IPS DF 6.9 (cell line): ENCODE data around the gene SHISAL1.

ENCODE experiments used
- DNase-seq: peaks from one replicate; pipeline ENCODE4 v3.0.0-alpha.2; 2013; ENCODE audit warnings: low read depth, low spot score
- H3K27ac ChIP-seq: one replicate; pipeline ENCODE4 v1.5.1; 2013; ENCODE audit warnings: low read length, control low read depth
- H3K27me3 ChIP-seq: 2 replicates; pipeline ENCODE4 v1.6.1; 2013; ENCODE audit warnings: mild to moderate bottlenecking, low read length; ENCODE audit not compliant: control insufficient read depth, insufficient read depth
- H3K36me3 ChIP-seq: 2 replicates; pipeline ENCODE4 v1.6.1; 2013; ENCODE audit warnings: low read length; ENCODE audit not compliant: control insufficient read depth, insufficient read depth
- H3K4me1 ChIP-seq: 2 replicates; pipeline ENCODE4 v1.6.1; 2013; ENCODE audit warnings: low read length; ENCODE audit not compliant: control insufficient read depth, insufficient read depth
- H3K4me3 ChIP-seq: 2 replicates; pipeline ENCODE4 v1.5.1; 2013; ENCODE audit warnings: mild to moderate bottlenecking, low read length
- H3K9me3 ChIP-seq: 2 replicates; pipeline ENCODE4 v1.6.1; 2013; ENCODE audit warnings: low read length, inconsistent platforms; ENCODE audit not compliant: control insufficient read depth, insufficient read depth
- whole genome bisulfite sequencing: extraction: QIAGEN DNeasy Blood & Tissue Kit; methylation state at CpG from one replicate; pipeline ENCODE4 v1.1.7; 2013; ENCODE audit warnings: mixed read lengths, missing lambda C conversion rate; ENCODE audit not compliant: insufficient read length, insufficient coverage; 5-methylcytosine and 5-hydroxymethylcytosine counted together

The SHISAL1 gene

DNA sequence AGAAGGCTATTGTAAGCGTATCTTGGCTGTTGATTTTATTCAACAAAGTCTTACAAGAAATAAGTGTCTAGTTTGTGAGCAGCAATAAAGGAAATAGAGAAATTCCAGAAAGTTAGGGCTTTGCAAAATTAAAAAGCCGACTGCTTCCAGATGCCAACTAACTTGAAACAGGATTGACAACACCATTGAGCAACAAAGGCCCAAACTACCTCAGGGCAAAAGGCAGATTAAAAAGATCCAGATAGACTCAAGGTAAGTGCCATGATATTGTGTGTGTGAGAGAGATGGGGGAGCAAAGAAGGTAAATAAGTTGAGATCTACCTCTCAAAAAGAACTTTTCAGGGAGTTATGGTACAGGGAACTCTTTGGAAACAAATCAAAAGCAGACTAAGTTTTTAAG, 82.9 kb downstream of the SHISAL1 start:
- Histone ChIP-seq H3K4me3 (no peak overlapping the region), H3K36me3 (no peaks in the 10 kb centered on the region), H3K9me3 (no peaks in the 10 kb centered on the region), H3K27me3 (no peaks in the 10 kb centered on the region), H3K27ac (no peak overlapping the region), H3K4me1 (no peaks in the 10 kb centered on the region)
- no peak for DNase-seq
- WGBS, result no CpG with 5 or more reads among the region's 2 CpGs

DNA sequence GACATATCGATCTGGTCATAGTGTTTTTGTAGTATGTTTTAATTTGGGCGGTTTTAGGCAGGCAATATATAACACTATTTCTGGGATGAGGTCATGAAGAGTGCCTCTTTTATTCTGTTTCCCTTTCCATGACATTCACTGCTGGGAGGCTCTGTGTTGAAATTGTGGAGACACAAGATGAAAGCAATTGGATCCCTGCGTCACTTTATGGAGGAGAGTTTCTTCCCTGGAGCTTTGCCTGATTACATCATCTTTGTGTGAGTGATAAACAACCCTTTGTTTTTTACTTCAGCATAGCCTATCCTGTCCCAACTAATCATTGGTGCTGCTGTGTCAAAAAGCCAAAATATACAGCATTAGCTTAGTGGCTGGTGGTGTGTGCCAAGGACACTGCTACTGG, 83.4 kb downstream of the SHISAL1 start:
- WGBS, result no CpG with 5 or more reads among the region's 3 CpGs
- no peaks in the 10 kb centered on the region for H3K9me3 ChIP-seq
- H3K4me3 ChIP-seq, result no peak overlapping the region
- H3K4me1 ChIP-seq, result no peaks in the 10 kb centered on the region
- H3K27ac ChIP-seq, result no peak overlapping the region
- no peaks in the 10 kb centered on the region for H3K27me3 ChIP-seq
- DNase-seq, result no peak
- no peaks in the 10 kb centered on the region for H3K36me3 ChIP-seq

DNA sequence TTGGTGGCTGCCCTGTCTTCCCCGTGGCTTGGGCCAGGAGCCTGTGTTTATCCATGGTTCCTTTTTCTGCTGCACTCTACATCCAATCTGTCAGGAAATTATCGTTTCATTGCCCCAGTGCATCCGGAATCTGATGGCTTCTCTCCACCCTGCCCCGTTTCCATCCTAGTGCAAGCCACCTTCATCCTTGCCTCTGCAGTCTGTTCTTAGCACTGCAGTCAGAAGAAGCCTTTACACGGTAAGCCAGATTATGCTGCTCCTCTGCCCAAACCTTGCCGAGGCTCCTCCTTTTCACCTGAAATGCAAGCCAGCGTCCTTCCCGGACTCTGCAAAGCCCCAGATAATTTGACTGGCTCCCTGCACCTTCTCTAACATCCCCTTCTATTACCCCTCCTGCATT, 86.9 kb downstream of the SHISAL1 start:
- no peak overlapping the region for H3K27ac ChIP-seq
- no peaks in the 10 kb centered on the region for H3K9me3 ChIP-seq
- no peaks in the 10 kb centered on the region for H3K27me3 ChIP-seq
- no peak for DNase-seq
- H3K4me1 ChIP-seq, result no peaks in the 10 kb centered on the region
- H3K36me3 ChIP-seq, result no peaks in the 10 kb centered on the region
- no peak overlapping the region for H3K4me3 ChIP-seq
- WGBS, result no CpG with 5 or more reads among the region's 8 CpGs

DNA sequence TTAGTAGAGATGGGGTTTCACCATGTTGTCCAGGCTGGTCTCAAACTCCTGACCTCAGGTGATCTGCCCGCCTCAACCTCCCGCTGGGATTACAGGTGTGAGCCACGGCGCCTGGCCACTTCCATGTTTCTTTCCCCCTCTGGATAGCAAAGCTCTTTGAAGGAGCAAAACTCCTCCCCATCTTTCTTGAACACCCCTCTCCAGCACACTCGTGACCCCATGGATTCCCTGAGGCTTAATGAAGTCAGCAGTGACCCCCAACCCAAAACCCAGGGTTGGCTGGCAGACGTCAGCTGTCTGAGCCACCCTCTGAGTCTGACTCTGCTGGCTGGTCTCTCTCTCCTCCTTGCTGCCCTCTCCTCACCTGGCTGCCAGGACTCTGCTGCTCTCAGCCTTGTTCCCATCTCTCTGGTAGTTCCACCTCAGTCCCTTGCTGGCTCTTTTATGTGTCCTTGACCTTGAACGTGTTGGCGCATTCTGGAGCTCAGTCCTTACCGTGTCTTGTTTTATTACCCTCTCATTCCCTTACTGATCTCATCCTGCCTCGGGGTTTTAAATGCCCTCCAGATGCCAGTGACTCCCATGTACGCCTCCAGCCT, 87.6 kb downstream of the SHISAL1 start:
- Histone ChIP-seq H3K9me3 (no peaks in the 10 kb centered on the region), H3K36me3 (no peaks in the 10 kb centered on the region), H3K27me3 (no peaks in the 10 kb centered on the region), H3K27ac (no peak overlapping the region), H3K4me3 (no peak overlapping the region), H3K4me1 (no peaks in the 10 kb centered on the region)
- WGBS, result no CpG with 5 or more reads among the region's 11 CpGs
- DNase-seq, result no peak

DNA sequence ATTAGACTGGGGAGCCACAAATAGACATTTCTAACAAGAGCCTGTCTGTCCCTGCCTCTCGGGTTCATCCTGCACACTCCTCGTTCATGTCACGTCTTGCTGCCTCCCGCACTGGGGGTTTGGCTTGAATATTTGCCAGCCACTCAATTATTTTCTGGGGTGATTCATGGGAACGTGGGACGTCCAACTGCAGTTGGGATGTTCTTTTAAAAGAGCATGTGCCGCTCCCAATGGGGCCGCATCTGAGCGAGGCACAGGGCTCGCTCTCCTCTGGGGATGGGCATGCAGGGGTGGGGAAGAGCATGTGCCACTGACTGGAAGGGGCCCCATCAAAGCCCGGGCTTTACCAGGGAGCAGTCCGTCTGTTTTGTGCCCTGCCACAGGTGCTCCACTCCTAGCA, 88.6 kb downstream of the SHISAL1 start:
- Histone ChIP-seq H3K27me3 (no peaks in the 10 kb centered on the region), H3K4me1 (no peaks in the 10 kb centered on the region), H3K36me3 (no peaks in the 10 kb centered on the region), H3K9me3 (no peaks in the 10 kb centered on the region), H3K27ac (no peak overlapping the region), H3K4me3 (no peak overlapping the region)
- WGBS, result no CpG with 5 or more reads among the region's 12 CpGs
- no peak for DNase-seq

DNA sequence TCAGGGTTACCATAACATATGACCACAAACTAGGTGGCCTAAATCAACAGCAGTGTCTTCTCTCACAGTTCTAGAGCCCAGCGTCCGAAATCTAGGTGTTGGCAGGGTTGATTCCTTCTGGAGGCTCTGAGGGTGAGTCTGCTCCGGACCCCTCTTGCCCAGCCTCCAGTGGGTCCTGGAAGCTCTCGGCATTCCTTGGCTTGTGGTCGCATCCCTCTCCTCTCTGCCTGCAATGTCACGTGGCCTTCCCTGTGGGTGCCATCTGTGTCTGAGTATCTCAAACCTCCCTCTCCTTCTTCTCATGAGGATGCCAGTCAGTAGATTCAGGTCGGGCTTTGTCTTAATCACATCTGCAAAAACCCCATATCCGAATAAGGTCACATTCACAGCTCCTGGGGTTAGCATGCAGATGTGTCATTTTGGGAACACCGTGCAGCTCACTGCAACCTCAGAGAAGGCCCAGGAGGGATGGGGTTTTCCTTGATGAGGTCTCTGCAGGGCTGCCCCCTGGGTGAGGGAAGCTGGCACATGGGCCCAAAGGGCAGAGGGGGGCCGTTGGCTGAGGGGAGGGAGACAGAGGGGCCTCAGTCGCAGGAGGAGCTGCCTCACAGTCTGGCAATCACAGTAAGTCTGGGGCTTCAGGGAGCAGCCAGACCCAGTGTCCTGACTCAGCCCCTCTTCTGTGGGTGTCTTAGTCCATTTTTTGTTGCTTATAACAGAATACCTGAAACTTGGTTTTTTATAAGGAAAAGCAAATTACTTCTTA, 90.9 kb downstream of the SHISAL1 start:
- no peaks in the 10 kb centered on the region for H3K4me1 ChIP-seq
- no peaks in the 10 kb centered on the region for H3K36me3 ChIP-seq
- no peaks in the 10 kb centered on the region for H3K27me3 ChIP-seq
- DNase-seq, result no peak
- H3K27ac ChIP-seq, result no peak overlapping the region
- WGBS, result no CpG with 5 or more reads among the region's 11 CpGs
- no peaks in the 10 kb centered on the region for H3K9me3 ChIP-seq
- no peak overlapping the region for H3K4me3 ChIP-seq

DNA sequence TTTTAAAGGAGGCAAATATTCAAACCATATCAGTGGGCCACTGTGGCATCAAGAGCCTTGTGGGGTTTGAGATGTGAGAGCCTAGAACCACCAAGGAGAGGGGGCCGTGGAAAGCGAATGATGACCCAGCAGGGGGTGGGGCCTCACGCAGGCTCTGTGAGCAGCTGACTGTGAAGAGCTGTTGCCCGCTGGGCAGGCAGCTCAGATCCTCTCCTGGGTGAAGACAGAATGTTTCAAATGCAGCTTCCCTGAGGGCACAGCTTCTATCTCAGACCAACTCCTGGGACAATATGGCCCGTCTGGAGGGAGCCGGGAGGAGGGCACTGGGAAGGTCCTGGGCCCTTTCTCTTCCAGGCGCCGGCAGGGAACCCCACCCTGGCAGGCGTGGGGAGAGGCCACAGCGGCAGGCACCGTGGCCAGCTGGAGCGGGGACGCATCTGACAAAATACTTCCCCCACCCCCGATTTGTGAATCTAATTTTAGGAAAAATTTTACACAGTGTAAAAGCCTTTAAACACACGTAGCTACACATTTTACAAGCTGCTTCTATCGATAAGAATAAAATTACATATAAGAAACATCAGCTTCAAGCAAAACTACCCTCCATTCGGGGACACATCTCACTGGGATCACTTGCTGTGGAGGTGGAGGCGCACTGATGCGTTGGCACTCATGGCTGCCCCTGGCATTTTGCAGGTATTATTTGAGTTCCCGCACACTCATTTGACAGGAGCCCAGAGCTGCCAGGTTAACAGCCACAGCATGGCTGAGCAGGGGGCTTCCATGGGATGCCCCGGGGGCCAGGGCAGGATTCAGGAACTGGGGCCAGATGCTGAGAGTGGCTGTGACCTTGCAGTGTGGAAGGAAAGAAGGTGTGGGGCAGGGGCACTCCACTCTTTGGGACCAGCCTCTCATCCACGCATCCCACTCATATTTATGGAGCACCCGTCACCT, 91.7 kb downstream of the SHISAL1 start:
- H3K4me3 ChIP-seq, result no peak overlapping the region

DNA sequence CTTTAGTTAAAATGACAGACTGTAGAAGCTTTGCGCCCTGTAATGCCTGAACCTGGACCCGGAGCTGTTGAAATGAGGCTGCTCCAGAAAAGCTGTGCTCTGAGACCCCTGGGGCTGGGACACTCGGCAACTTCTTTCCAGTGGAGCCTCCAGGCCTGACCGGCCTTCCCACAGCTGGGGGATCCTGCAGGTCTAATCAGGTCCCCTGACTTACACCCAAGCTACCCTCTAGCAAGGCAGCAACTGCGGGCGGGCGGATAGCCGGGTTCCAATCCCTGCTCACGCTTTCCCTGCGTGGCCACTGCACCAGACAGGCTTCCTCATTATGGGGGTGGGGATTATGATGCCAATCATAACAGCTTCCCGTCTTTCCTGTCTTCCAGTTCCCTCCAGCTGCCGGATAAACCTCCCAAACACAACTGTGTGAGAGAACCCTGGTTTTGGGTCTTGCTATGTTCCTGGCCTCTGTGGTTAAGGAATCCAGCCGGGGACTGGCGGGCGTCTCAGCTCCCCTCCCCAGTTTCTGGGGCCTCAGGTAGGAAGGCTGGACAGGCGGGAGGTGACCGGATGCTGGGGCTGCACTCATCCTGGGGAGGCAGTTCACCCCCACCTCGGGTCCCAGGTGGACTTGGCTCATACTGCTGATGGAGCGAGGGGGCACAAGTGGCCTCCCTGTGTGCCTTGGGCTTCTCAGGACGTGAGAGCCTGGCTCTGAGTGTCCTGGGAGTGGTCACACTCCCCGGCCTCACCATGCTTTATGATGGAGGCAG, 93.5 kb downstream of the SHISAL1 start:
- WGBS, result no CpG with 5 or more reads among the region's 21 CpGs
- H3K36me3 ChIP-seq, result no peaks in the 10 kb centered on the region
- no peak overlapping the region for H3K27ac ChIP-seq
- no peaks in the 10 kb centered on the region for H3K9me3 ChIP-seq
- no peak for DNase-seq
- no peak overlapping the region for H3K4me3 ChIP-seq
- H3K4me1 ChIP-seq, result no peaks in the 10 kb centered on the region
- H3K27me3 ChIP-seq, result no peaks in the 10 kb centered on the region

More for the DNA sequence above, 91.7 kb downstream of the SHISAL1 start:
- no peaks in the 10 kb centered on the region for H3K27me3 ChIP-seq
- DNase-seq, result no peak
- no peaks in the 10 kb centered on the region for H3K36me3 ChIP-seq
- WGBS, result no CpG with 5 or more reads among the region's 23 CpGs
- H3K4me1 ChIP-seq, result no peaks in the 10 kb centered on the region
- H3K27ac ChIP-seq, result no peak overlapping the region
- H3K9me3 ChIP-seq, result no peaks in the 10 kb centered on the region

DNA sequence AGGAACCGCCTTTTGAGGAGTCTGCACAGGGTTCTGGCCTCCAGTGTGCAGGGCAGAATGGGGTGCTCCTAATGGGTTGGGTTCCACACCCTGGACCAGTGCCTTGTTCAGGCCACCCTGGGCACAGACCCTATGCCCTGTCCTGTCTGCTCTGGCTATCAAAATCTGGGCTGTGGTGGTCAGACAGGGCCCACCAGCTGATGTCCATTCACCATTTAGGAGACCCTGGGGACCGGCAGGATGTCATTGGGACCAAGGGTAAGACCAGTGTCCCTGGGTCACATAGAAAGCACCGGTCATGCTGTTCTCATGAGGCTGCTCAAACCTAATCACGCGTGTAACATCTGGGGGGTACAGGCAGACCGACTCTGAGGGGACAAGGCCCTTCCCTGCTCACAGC, 94.7 kb downstream of the SHISAL1 start:
- Histone ChIP-seq H3K9me3 (no peaks in the 10 kb centered on the region), H3K4me3 (no peak overlapping the region), H3K4me1 (no peaks in the 10 kb centered on the region), H3K27ac (no peak overlapping the region), H3K27me3 (no peaks in the 10 kb centered on the region), H3K36me3 (no peaks in the 10 kb centered on the region)
- no CpG with 5 or more reads among the region's 6 CpGs for WGBS
- DNase-seq, result no peak

DNA sequence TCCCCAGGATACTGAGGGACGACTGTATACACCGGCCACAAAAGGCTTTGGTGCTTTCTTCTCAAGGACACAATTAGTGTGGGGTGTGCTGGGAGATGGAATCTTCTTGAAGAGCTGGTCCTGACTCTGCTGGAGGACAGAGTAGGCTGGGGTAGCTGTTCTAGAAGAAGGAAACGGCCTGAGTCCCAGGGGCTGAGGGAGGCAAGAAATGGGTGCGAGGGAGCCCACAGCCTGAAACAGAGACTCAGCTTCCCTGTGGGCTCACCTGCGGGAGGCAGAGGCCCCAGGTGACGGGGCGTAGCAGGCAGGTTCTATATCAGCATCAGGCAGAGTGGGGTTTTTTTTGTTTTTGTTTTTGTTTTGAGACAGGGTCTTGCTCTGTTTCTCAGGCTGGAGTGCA, 95.4 kb downstream of the SHISAL1 start:
- WGBS, result no CpG with 5 or more reads among the region's 7 CpGs
- Histone ChIP-seq H3K36me3 (no peaks in the 10 kb centered on the region), H3K27ac (no peak overlapping the region), H3K27me3 (no peaks in the 10 kb centered on the region), H3K9me3 (no peaks in the 10 kb centered on the region), H3K4me3 (no peak overlapping the region), H3K4me1 (no peaks in the 10 kb centered on the region)
- no peak for DNase-seq
